NCI-H2107 treated with DMSO at 0.1 percent for 48 hours (cell line): Measurements from ENCODE around the gene TUFT1.
"Not testable (repeated sequence)": the region's sequence is repeated elsewhere in the genome, so short reads cannot be mapped to it uniquely, and the experiment has no call there.

ENCODE experiments used
- DNase-seq: peaks from one replicate; lab custom pipeline; 2025; ENCODE audit not compliant: unreplicated experiment; lab: John Stamatoyannopoulos, UW

Gene TUFT1

GRCh38 chr1:151613282-151613780 lies 73.2 kb downstream of the TUFT1 start:
- DNase-seq = no peak

GRCh38 chr1:151615711-151616504 lies 75.8 kb downstream of the TUFT1 start:
- no peak for DNase-seq

GRCh38 chr1:151616505-151616849 lies 76.4 kb downstream of the TUFT1 start:
- no peak for DNase-seq

- no peak for DNase-seq
These were observed 77.9 kb downstream of the TUFT1 start for GRCh38 chr1:151618003-151618402.

- no peak for DNase-seq
These were observed 78.4 kb downstream of the TUFT1 start for GRCh38 chr1:151618470-151618869.

GRCh38 chr1:151618996-151619395 lies 78.9 kb downstream of the TUFT1 start:
- not testable (repeated sequence) for DNase-seq

GRCh38 chr1:151619489-151620093 lies 79.5 kb downstream of the TUFT1 start:
- DNase-seq = no peak

GRCh38 chr1:151620286-151620685 lies 80.2 kb downstream of the TUFT1 start:
- DNase-seq = no peak

GRCh38 chr1:151621351-151621750 lies 81.2 kb downstream of the TUFT1 start:
- no peak for DNase-seq

- DNase-seq = no peak
These were observed 84.7 kb downstream of the TUFT1 start for GRCh38 chr1:151624783-151625182.

GRCh38 chr1:151626740-151627334 lies 86.7 kb downstream of the TUFT1 start:
- no peak for DNase-seq

- DNase-seq = no peak
These were observed 89.2 kb downstream of the TUFT1 start for GRCh38 chr1:151629278-151629677.
